PFSK-1 (cell line): Measurements from ENCODE around the gene KISS1R.

Source experiments
- POLR2AphosphoS5 ChIP-seq: IDR thresholded peaks from 2 replicates; pipeline ENCODE4 v1.6.1; 2012; ENCODE audit warnings: low read depth, mild to moderate bottlenecking, control low read depth, low read length, moderate library complexity
- SIN3A ChIP-seq: IDR thresholded peaks from 2 replicates; pipeline ENCODE4 v1.6.1; 2012; ENCODE audit warnings: mild to moderate bottlenecking, low read length, moderate library complexity, borderline replicate concordance; ENCODE audit not compliant: insufficient read depth

GRCh38 chr19:954672-955494 is 37.8 kb downstream of the KISS1R start:
- no peak for TF ChIP-seq SIN3A
- TF ChIP-seq POLR2AphosphoS5: no peak
